Nucleus accumbens (tissue), 56 donors: ENCODE measurements around the gene SFXN5.

ENCODE experiments used
- DNase-seq, 56 donors: peaks; one replicate each; lab custom pipeline; 2025; lab: John Stamatoyannopoulos, UW

Gene SFXN5

DNA sequence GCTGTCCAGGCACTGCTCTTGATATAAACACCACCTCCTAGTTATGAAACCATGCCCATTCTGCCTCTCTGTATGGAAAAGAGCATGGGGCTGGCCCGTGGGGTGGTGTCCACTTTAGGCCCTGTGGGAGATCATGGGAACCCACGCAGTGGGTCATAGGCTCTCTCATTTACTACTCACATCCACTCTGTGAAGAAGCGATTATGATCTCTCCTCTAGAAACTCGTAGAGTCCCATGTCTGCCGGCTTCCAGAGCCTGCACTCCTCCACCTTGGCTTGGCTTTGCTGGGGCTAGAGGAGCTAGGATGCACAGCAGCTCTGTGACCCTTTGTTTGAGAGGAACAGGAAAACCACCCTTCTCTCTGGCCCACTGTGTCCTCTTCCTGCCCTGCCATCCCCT lies 138.3 kb downstream of the SFXN5 start:
- DNase-seq: no peak

DNA sequence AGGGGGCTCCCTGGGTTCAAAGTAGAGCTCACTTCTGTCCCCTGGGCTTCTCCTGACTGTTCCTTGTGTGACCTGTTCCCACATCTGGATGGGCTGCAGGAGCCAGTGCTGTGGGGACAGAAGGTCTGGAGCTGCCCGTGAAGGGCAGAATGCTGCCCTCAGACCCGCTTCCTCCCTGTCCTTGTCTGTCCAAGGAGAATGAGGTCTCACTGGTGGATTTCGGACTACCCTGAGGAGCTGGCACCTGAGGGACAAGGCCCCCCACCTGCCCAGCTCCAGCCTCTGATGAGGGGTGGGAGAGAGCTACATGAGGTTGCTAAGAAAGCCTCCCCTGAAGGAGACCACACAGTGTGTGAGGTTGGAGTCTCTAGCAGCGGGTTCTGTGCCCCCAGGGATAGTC lies 138.7 kb downstream of the SFXN5 start:
- no peak for DNase-seq

DNA sequence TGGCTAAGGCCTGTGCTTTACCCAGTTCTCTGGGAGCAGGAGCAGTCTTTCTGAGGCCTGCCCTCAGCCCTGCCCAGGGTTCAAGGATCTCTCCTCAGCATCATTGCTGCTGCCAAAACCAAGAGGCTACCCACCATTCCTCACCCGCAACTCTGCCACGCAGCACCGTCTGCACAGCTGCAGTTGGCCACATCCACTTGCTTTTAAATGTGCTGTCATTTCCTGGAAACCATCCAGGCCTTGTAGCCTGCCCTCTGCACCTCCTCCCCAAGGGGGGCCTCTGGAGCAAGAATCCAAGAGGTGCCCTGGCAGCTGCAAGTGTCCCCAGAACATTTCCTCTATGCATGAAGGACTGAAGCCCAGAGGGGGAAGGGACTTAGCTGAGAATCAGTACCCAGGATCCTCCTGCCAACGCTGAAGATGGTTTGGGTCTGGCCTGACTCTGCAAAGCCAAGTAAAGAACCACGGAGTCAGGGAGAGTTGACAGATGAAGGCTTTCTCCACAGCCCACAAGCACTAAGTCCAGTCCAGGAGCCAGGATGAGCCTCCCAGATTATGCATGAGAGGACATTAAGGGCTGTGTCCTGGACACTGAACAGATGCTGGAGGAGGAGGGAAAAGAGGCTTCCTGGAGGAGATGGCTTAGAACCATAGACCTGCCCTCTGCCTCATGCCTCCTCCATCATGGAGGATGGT lies 139.3 kb downstream of the SFXN5 start:
- DNase-seq: no peak

GRCh38 chr2:72931280-72931910 lies 140.1 kb downstream of the SFXN5 start:
- DNase-seq: no peak

DNA sequence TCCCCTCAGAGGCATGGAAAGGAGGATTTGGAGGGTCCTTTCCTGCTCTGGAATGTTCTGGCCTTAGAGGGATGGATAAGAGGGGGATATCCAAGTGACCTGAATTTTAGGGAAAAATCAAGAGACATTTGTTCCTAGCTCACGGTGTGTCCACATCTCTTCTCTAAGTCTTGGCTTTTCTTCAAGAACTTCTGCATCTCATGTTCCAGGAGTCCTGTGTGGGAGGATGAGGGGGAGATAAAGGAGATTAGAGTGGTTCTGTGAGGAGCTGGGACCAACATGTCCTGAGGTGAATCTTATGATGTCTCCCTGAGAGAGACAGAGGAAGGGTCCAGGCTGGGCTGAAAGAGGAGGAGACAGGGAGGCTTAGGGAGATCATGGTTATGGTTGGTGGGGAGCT lies 142.5 kb downstream of the SFXN5 start:
- no peak for DNase-seq

- DNase-seq: no peak
These were observed 143.6 kb downstream of the SFXN5 start for GRCh38 chr2:72927619-72928550.

DNA sequence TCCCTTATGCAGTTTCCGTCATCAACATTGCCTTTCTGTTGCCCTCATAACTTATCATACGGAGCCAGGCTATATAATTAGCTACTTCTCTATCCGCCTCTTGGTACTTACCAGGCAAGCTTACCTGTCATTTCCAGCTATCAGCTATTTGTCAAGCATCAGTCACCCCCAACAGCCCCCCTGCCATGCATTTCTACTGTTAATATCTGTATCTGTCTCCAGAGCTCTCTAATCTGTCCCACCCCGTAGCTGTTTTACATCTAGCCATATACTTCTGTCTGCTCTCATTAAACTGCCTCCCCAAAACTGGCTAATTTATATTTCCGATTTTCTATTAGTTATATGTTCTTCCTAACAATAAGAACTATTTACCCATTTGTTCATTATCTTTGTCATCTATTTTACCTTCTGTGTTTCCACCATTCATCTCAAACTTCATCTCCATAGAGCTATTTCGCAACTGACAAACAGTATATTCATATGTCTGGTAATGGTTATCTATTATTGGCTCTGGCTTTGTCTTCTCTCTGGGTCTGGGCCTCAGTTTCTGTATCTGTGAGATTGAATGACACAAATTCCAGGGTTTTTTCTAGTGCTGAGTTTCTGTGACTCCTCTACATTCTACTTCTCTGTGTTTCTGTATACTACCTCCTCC lies 144.6 kb downstream of the SFXN5 start:
- no peak for DNase-seq

DNA sequence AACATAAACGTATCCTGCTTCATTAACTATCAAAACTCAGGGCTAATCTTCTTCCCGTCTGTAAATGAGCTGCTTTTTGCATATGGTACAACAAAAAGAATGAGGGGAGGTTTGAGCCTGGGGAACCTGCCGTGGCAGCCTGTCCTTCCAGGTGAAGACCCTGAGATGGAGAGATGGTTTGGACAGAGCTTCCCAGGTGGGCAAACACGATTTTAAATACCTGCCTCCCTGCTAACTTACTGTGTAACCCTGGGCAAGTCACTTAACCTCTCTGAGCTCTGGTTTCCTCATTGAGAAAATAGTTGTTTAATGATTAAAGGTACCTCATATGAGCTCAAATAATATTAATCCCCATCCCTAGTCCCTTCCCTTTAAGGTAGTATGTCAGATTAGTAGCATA lies 145.1 kb downstream of the SFXN5 start:
- no peak for DNase-seq

GRCh38 chr2:72925328-72925943 lies 146.1 kb downstream of the SFXN5 start:
- no peak for DNase-seq

GRCh38 chr2:72924353-72925240 lies 146.9 kb downstream of the SFXN5 start:
- DNase-seq: no peak

DNA sequence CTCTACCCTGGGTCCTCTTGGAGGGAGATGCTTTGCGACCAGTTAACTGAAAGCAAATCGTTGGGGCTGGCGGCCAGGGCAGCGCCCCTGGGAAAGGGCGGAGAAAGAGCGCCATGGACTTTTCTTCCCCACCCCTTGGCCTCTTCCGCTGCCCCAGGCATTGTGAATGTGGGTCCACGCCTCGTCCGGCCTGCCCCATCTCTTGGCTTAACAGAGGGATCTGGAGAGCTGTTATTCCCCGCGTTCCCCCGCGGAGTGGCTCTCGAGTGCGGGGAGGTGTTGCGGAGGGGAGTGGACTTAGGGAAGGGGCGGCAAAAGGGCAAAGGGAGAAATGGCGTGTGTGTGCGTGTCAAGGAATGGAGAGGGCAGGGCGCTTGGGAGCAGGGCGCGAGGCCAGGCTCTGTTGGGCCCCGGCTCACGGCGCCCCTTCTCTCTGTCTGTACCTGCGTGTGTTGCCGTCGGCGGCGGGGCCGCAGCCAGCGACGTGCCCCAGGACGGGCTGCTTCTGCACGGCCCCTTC lies 147.6 kb downstream of the SFXN5 start:
- DNase-seq: no peak

- DNase-seq: no peak
These were observed 149.7 kb downstream of the SFXN5 start for GRCh38 chr2:72921853-72922252.

DNA sequence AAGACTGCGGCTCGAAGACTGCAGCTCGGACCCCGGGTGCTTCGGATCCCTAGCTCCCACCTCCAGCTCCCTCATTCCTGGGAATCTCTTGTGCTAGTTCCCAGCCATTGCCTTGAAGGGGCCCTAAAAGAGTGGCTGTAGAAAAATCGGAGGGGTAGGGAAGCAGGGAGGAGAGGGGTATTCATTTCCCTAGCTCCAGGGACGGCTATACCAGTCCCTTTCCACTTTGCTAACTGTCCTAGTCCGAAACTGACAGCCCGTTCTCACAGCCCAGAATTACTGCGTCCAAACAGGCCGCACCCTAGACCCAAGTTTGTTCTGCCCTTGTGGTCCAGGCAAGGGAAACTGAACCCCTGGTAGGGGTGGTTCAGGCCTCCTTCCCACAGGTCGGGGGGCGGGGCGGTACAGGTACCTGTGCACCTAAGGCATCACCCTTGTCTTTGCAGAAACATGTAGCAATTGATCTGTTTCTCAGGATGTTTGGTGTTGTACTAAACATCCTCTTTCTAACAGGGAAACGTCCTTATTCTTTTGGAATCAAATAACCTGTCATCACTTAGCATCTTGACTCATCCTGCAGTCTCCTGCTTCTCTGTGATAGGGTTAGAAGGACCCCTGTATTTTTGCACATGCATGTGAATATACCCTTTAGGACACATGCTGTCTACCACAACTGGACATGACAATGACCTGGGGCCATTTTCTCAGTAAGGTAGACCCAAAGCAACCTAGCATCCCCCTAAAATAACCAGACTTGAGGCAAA lies 150.2 kb downstream of the SFXN5 start:
- DNase-seq: no peak

- DNase-seq: no peak
These were observed 151.0 kb downstream of the SFXN5 start for GRCh38 chr2:72920318-72921087.

DNA sequence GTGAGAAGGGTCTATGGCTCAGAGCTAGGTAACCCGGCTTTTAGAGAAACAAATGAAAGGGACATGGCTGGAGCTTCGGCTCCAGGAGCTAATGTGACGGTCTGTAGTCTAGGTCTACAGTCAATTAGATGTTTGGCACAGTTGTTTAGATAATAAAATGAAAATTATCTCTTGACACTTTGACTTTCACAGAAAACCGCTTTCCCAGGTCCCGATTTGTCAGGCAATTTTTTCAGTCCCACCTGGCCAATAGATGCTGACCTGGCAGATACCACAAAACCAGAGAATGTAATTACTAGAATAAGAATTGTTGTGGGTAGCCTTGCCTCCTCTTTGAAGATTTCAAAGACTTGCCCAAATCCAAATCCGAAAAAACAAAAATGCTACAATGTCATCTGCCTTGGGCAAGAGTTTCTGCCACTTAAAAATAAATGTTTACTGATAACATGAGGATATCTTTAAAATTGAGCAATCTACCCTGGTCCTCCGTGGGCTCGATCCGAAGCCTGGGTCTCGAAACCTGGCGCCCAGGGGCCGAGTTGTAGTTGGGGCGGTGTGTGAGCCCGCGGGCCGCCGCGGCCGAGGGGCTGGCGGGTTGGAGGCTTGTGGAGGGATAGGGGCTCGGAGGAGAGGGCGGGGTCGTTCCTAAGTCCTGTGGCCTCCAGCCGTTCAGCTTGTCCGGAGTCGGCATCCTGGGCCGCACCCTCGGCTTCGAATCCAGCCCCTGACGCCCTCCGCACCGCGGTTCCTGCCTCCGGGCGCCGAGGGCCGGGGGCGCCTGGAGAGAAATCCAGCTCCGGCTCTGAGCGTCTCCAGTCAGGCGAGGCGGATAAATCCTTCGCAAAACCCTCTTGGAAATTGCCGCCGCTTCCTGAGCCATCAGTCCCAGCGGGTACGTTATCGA lies 151.8 kb downstream of the SFXN5 start:
- DNase-seq: no peak

DNA sequence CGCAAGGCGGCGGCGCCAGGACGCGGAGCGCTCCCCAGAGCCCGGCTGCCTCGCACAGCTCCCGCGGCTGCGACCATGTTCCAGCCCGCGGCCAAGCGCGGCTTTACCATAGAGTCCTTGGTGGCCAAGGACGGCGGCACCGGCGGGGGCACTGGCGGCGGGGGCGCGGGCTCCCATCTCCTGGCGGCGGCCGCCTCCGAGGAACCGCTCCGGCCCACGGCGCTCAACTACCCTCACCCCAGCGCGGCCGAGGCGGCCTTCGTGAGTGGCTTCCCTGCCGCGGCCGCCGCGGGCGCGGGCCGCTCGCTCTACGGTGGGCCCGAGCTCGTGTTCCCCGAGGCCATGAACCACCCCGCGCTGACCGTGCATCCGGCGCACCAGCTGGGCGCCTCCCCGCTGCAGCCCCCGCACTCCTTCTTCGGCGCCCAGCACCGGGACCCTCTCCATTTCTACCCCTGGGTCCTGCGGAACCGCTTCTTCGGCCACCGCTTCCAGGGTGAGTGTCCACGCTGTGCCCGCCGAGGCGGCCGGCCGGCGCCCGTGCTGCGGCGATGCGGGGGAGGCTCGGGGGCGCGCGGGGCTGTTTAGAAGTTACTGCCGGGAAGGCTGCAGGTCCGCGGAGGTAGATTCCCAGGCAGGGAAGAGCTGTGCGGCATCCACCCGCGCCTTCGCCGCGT lies 153.5 kb downstream of the SFXN5 start:
- no peak for DNase-seq
